Left lung (tissue), 10 donors: ENCODE data around the gene FAM3D. TPM values are rescaled to one million over a fixed set of nuclear protein-coding genes. Genes with fewer than 3 reads are reported as not detected.

Source experiments
- ATAC-seq: fragments of 200-7000 bp; cut with Tn5 transposase; one replicate; pipeline ENCODE4 v1.9.1; 2020; ENCODE audit warnings: moderate library complexity
- DNase-seq, 4 donors: peaks; one replicate each; pipeline ENCODE4 v3.0.0-alpha.2; 2013 to 2020
- H3K27ac ChIP-seq, 2 donors: fragments of 200-600 bp; sonication (generic) in 1 of 2; one replicate each; pipeline versions ENCODE4 v1.5.0 to v1.8.0; 2020 to 2021
- H3K27me3 ChIP-seq, 2 donors: fragments of 200-600 bp; sonication (generic) in 1 of 2; one replicate each; pipeline versions ENCODE4 v1.5.0 to v1.8.0; 2020 to 2021
- H3K36me3 ChIP-seq, 2 donors: fragments of 200-600 bp; sonication (generic) in 1 of 2; one replicate each; pipeline versions ENCODE4 v1.5.0 to v1.8.0; 2020 to 2021
- H3K4me1 ChIP-seq, 2 donors: fragments of 200-600 bp; one replicate each; pipeline ENCODE4 v1.8.0; 2021
- H3K4me3 ChIP-seq, 2 donors: fragments of 200-600 bp; sonication (generic) in 1 of 2; one replicate each; pipeline versions ENCODE4 v1.5.0 to v1.8.0; 2020 to 2021; ENCODE audit warnings: mild to moderate bottlenecking in 1 of 2
- H3K9me3 ChIP-seq, 2 donors: fragments of 200-600 bp; sonication (generic) in 1 of 2; one replicate each; pipeline versions ENCODE4 v1.5.0 to v1.8.0; 2020 to 2021
- CTCF ChIP-seq, 2 donors: fragments of 200-600 bp; sonication (generic) in 1 of 2; IDR thresholded peaks; one replicate each; pipeline versions ENCODE4 v1.5.0 to v1.8.0; 2021; ENCODE audit warnings: antibody characterized with exemption in 2 of 2
- intact Hi-C, 2 donors: fragments of 100-400 bp; cut with DNase I; formaldehyde crosslinking; loops; one replicate each; pipeline versions ENCODE4 v1.11.2 to v1.14.2; 2022
- polyA plus RNA-seq, 6 donors: library from polyadenylated mRNA; unstranded; fragments of 120-200 nt; gene quantifications; one replicate each; pipeline ENCODE4 v1.2.1, GENCODE V29; 2013; ENCODE audit not compliant: insufficient read length in 6 of 6
- total RNA-seq, 2 donors: library from RNA; stranded (reverse); fragmentation: NEBNext Ultra II Directional; extraction: Animal tissue kit (Norgen Biotek cat#: 25700); gene quantifications; one replicate each; pipeline ENCODE4 v1.2.1, GENCODE V29; 2021
- donor health status: DM: no; HTN: yes; CAD: no.
- donor health status: DM: no; HTN: no; CAD: no.

The FAM3D gene
- total and polyA plus RNA-seq, 8 donors, result 1.5 to 4.4 (median 3.5) TPM

- no peaks in the 10 kb centered on the region for H3K27me3 ChIP-seq
- DNase-seq, result no peak
- intact Hi-C loops, result no loop called here
- TF ChIP-seq CTCF (IDR thresholded peaks at IDR 0.05), result no peak
- H3K4me3 ChIP-seq, result no peak overlapping the region
- no peak for ATAC-seq
- no peak overlapping the region for H3K27ac ChIP-seq
- no peaks in the 10 kb centered on the region for H3K4me1 ChIP-seq
- H3K9me3 ChIP-seq, result no peaks in the 10 kb centered on the region
- H3K36me3 ChIP-seq, result no peaks in the 10 kb centered on the region
These were observed 19.0 kb downstream of the FAM3D start for GRCh38 chr3:58647381-58648141.

- DNase-seq (no peak), ATAC-seq (no peak)
- intact Hi-C loops, result no loop called here
- Histone ChIP-seq H3K27me3 (no peaks in the 10 kb centered on the region), H3K4me1 (no peaks in the 10 kb centered on the region), H3K27ac (no peak overlapping the region), H3K9me3 (no peaks in the 10 kb centered on the region), H3K4me3 (no peak overlapping the region), H3K36me3 (no peaks in the 10 kb centered on the region)
- no peak for TF ChIP-seq CTCF (IDR thresholded peaks at IDR 0.05)
These were observed 20.1 kb downstream of the FAM3D start for GRCh38 chr3:58646503-58646902.

- Histone ChIP-seq H3K4me1 (no peaks in the 10 kb centered on the region), H3K9me3 (no peaks in the 10 kb centered on the region), H3K4me3 (no peak overlapping the region), H3K36me3 (no peaks in the 10 kb centered on the region), H3K27ac (no peak overlapping the region), H3K27me3 (no peaks in the 10 kb centered on the region)
- intact Hi-C loops, result no loop called here
- no peak for TF ChIP-seq CTCF (IDR thresholded peaks at IDR 0.05)
- ATAC-seq (no peak), DNase-seq (no peak)
These were observed 20.8 kb downstream of the FAM3D start for GRCh38 chr3:58645726-58646125.

- DNase-seq (no peak), ATAC-seq (no peak)
- Histone ChIP-seq H3K27me3 (no peaks in the 10 kb centered on the region), H3K36me3 (no peaks in the 10 kb centered on the region), H3K27ac (no peak overlapping the region), H3K4me3 (no peak overlapping the region), H3K4me1 (peaks cover 0 to 4% of the 10 kb centered on the region in 2 donors), H3K9me3 (no peaks in the 10 kb centered on the region)
- TF ChIP-seq CTCF (IDR thresholded peaks at IDR 0.05), result no peak
- intact Hi-C loops, result no loop called here
These were observed 23.7 kb downstream of the FAM3D start for GRCh38 chr3:58642846-58643245.

GRCh38 chr3:58640700-58641372, 25.7 kb downstream of the FAM3D start:
- peak; percentile 76 to 84 for TF ChIP-seq CTCF (IDR thresholded peaks at IDR 0.05)
- intact Hi-C loops, result no loop called here
- H3K27ac ChIP-seq, result no peak overlapping the region
- no peak overlapping the region for H3K4me3 ChIP-seq
- peak; percentile 98 for ATAC-seq
- H3K4me1 ChIP-seq, result peaks cover 0 to 4% of the 10 kb centered on the region in 2 donors
- no peaks in the 10 kb centered on the region for H3K9me3 ChIP-seq
- H3K27me3 ChIP-seq, result no peaks in the 10 kb centered on the region
- peak; percentile 51 to 90 (median 76) for DNase-seq
- no peaks in the 10 kb centered on the region for H3K36me3 ChIP-seq
